Bronchial epithelial cell (primary cell): ENCODE measurements around the gene OR51E2. TPM values are rescaled to one million over a fixed set of nuclear protein-coding genes. Genes with fewer than 3 reads are reported as not detected.

Source experiments
- DNase-seq: peaks from one replicate; pipeline ENCODE4 v3.0.0-alpha.2; 2010; ENCODE audit warnings: low read depth
- FAIRE-seq: peaks from 2 replicates; lab custom pipeline; 2011; peaks lifted over from hg19 to GRCh38; lab: Jason Lieb, UNC
- H3K27me3 ChIP-seq: 2 replicates; pipeline ENCODE4 v1.5.1; 2011; ENCODE audit warnings: low read length; ENCODE audit not compliant: control insufficient read depth, insufficient read depth
- H3K36me3 ChIP-seq: 2 replicates; pipeline ENCODE4 v1.5.1; 2011; ENCODE audit warnings: low read length; ENCODE audit not compliant: control insufficient read depth, insufficient read depth
- H3K4me3 ChIP-seq: 2 replicates; pipeline ENCODE4 v1.5.1; 2011; ENCODE audit warnings: mild to moderate bottlenecking, low read depth, low read length, control low read depth
- total RNA-seq: library from RNA; depleted of rRNA; stranded (reverse); fragments of >200 nt; gene quantifications from 2 replicates; pipeline ENCODE4 v1.2.1, GENCODE V29; 2014
- TF ChIP-seq, protein P1 (sequence below): IDR thresholded peaks from 2 replicates; pipeline ENCODE4 v1.5.1; 2011; ENCODE audit warnings: mild to moderate bottlenecking, moderate library complexity, low read length, control low read depth, inconsistent platforms; ENCODE audit not compliant: insufficient read depth, severe bottlenecking

Gene OR51E2
- total RNA-seq, 1 donor from 2014 or later, result not detected

DNA sequence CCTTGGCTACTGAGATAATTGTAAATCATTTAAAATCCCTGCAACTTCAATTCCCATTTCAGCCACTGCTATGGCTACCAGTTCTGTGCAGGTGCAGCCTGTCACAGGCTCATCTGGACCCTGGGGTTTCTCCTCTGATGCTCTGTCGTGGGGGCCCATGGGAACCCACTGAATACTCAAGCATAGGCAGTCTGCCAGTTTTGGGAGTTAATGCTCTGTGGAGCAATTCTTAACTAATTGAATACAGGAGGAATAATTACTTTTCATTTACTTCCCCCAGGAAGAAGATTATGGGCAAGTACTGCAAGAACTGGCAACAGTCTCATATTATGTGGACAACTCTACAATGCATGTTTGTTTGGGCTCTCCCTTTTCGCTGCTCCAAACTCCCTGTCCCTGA lies 25.9 kb downstream of the OR51E2 start:
- FAIRE-seq, result no peak
- no peak overlapping the region for H3K4me3 ChIP-seq
- no peak for DNase-seq
- H3K27me3 ChIP-seq, result no peaks in the 10 kb centered on the region
- no peaks in the 10 kb centered on the region for H3K36me3 ChIP-seq
- TF ChIP-seq, protein P1, sequence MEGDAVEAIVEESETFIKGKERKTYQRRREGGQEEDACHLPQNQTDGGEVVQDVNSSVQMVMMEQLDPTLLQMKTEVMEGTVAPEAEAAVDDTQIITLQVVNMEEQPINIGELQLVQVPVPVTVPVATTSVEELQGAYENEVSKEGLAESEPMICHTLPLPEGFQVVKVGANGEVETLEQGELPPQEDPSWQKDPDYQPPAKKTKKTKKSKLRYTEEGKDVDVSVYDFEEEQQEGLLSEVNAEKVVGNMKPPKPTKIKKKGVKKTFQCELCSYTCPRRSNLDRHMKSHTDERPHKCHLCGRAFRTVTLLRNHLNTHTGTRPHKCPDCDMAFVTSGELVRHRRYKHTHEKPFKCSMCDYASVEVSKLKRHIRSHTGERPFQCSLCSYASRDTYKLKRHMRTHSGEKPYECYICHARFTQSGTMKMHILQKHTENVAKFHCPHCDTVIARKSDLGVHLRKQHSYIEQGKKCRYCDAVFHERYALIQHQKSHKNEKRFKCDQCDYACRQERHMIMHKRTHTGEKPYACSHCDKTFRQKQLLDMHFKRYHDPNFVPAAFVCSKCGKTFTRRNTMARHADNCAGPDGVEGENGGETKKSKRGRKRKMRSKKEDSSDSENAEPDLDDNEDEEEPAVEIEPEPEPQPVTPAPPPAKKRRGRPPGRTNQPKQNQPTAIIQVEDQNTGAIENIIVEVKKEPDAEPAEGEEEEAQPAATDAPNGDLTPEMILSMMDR, result no peak

DNA sequence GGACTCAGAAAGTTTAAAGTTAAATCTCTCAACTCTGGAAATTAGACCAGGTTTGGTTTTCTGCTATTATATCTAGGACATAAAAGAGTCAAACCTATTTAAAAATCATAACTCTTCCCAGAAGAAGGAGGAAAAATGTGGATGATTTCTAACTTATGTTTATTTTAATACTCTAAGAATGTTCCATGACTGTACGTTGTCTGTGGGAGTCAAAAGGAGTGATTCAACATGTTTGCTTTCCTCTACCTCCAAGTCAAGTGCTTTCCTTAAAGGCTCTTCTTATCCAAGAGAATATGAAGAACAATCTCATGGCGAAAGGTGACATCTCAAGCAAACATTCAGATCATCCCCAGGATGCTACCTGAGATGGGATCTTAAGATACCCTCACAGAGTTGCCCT lies 32.2 kb downstream of the OR51E2 start:
- no peak overlapping the region for H3K4me3 ChIP-seq
- TF ChIP-seq, protein P1, result no peak
- DNase-seq (peak; percentile 5), FAIRE-seq (no peak)
- H3K27me3 ChIP-seq, result no peaks in the 10 kb centered on the region
- no peaks in the 10 kb centered on the region for H3K36me3 ChIP-seq

DNA sequence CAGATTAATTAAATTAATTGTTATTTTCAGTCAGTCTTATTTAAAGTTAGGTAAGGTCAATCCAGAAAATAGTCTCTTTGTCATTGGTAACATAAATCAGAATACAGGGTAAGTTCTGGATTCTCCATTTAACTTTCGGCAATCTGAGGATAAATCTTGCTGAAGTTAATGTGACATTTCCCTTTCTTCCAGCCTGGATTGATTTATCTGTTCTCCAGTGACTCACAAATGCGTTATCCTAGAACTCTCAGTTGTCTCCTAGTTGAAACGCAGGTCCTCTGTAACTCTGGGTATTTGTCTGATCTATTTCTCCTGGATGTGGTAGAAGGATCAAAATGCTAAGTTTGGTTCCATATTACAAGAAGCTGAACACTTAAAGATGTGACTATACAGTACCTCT lies 32.9 kb downstream of the OR51E2 start:
- DNase-seq (no peak), FAIRE-seq (no peak)
- TF ChIP-seq, protein P1, result no peak
- Histone ChIP-seq H3K4me3 (no peak overlapping the region), H3K36me3 (no peaks in the 10 kb centered on the region), H3K27me3 (no peaks in the 10 kb centered on the region)

DNA sequence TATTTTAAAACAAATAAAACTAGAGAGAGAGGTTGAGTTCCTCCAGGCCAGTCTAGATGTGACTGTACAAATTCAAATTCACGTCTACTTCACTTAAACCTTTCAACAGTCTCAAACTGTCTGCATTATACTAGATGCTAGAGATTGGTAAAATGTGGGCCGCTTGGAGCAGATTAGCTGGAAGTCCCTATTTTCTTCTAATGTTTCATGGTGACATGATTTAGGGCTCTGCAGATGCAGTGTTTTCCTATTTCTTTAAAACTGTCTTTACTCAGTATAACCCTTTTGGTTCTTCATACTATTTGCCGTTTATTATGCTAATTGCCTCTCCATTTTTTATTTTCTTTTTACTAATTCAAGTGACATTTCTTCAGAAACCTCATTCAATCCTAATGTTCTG lies 33.5 kb downstream of the OR51E2 start:
- FAIRE-seq (no peak), DNase-seq (no peak)
- H3K4me3 ChIP-seq, result no peak overlapping the region
- TF ChIP-seq, protein P1, result no peak
- H3K27me3 ChIP-seq, result no peaks in the 10 kb centered on the region
- H3K36me3 ChIP-seq, result no peaks in the 10 kb centered on the region

DNA sequence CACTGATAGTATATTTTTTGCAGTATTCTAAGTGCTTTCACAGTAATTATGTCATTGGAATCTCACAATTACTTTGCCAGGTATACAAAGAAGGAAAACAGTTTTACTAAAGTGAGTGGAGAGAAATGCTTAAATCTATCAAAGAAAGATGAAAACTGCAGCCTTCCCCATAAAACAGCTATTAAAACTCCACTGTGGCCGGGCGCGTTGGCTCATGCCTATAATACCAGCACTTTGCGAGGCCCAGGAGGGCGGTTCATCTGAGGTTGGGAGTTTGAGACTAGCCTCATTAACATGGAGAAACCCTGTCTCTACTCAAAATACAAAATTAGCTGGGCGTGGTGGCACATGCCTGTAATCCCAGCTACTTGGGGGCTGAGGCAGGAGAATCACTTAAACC lies 34.8 kb downstream of the OR51E2 start:
- TF ChIP-seq, protein P1, result no peak
- no peak overlapping the region for H3K4me3 ChIP-seq
- DNase-seq (no peak), FAIRE-seq (no peak)
- no peaks in the 10 kb centered on the region for H3K27me3 ChIP-seq
- H3K36me3 ChIP-seq, result no peaks in the 10 kb centered on the region
